Measurements from ENCODE around the gene LMOD3.

The LMOD3 gene

DNA sequence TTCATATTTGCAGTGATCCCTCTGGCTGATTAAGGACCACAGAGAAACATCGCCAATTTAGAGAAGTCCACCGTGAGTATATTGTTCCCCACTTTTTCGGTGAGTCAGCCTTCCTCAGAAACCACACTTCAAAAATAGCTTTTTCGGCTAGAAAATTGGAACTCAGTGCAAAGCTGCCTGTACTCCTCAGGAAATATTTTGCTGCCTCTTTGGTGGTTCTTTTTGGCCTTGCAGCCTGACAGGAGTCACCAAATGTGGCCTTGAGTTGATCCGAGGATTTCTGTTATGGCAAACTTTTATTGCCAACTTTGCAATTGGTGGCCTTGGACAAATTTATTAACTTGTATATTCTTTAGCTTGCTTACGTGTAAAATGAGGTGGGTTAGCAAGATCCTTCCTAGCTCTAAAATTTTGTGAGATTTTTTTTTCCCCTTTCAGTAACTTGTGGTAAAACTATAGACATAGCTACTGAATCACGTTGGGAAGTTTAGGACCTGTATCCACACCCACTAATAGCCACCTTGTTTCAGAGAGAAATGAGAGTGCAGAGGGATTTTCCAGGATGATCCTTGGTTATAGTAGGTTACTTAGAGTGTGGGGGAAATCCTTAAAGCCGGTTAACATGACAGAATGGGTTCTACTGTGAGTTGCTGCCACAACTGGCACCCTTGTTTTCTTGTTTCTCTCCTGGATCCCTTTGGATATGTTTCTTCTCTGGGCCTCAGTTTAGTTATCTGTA, 27.8 kb downstream of the LMOD3 start:
- TF ChIP-seq GATA1 (IDR thresholded peaks at IDR 0.05; ENCODE audit: low read depth, low read length) = no peak
- TF ChIP-seq POLR2A (IDR thresholded peaks at IDR 0.05; ENCODE audit: low read length) = no peak
- peak in 1 of 2 experiments; percentile 20 for DNase-seq

DNA sequence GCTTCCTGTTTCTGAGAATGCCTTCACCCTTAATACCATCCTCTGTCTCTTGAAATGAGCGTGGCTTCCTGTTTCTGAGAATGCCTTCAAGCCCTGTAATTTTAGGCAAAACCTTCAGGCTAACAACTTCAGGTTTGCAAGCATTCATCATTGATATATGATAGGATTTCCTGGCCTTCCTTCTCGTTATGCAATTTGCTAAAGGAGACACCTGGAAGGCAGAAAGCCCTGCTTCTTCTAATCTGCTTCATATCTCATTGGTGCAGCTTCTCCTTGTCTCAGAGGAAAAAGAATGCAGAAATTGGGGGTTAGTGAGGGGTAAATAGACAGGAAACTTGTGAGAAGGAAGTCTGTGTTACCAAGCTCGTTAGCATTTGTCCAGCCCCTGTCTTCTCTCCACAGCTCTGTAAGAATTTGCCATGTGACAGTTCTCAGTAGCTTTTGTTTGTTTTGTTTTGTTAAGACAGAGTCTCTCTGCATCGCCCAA, 30.3 kb downstream of the LMOD3 start:
- peak; percentile 19 to 26 for DNase-seq

DNA sequence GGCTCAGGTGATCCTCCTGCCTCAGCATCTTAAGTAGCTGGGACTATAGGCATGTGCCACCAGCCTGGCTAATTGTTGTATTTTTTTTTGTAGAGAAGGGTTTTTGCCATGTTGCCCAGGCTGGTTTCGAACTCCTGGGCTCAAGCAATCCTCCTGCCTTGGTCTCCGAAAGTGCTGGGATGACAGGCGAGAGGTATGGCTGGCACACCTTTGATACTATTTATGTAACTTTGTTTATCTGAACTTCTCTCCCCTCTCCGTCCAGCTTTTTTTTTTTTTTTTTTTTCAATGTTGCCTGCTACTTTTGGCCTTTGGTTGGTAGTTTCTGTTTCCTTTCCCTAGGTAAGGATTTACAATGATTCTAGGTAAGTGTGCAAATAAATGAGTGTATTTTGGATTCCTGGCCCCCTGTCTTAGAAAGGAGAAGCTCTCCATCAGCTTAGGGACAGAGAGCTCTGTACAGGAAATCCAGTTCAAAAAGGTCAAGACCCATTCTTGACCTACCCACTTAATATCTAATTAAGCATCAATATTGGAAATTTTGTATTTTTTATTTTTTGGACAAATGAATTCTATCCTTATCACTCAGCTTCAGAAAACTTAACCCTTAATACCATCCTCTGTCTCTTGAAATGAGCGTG, 30.9 kb downstream of the LMOD3 start:
- TF ChIP-seq GATA1 (IDR thresholded peaks at IDR 0.05; ENCODE audit: low read depth, low read length) (no peak), POLR2A (IDR thresholded peaks at IDR 0.05; ENCODE audit: low read length) (no peak)
- DNase-seq = no peak

More for the DNA sequence above, 30.3 kb downstream of the LMOD3 start:
- TF ChIP-seq POLR2A (IDR thresholded peaks at IDR 0.05; ENCODE audit: low read length) (no peak), GATA1 (IDR thresholded peaks at IDR 0.05; ENCODE audit: low read depth, low read length) (no peak)

DNA sequence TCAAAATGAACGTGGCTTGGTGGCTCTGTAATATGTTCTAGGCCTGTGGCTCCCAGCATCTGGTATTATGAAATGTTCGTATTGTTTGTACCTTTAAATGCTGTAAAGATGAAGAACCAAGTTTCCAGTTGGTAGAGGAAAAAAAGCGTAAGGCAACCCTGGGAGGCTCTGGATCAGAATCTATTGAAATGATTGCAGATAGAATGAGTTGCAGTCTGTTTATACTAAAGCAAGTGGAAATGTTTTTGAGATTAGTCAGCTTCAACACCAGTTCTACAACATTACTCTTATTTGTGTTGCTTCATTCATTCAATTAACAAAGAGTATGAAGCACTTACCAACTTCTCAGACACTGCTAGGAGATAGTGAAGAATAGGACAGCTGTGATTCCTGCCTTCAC, 32.4 kb downstream of the LMOD3 start:
- no peak for DNase-seq
- TF ChIP-seq GATA1 (IDR thresholded peaks at IDR 0.05; ENCODE audit: low read depth, low read length) (no peak), POLR2A (IDR thresholded peaks at IDR 0.05; ENCODE audit: low read length) (no peak)

DNA sequence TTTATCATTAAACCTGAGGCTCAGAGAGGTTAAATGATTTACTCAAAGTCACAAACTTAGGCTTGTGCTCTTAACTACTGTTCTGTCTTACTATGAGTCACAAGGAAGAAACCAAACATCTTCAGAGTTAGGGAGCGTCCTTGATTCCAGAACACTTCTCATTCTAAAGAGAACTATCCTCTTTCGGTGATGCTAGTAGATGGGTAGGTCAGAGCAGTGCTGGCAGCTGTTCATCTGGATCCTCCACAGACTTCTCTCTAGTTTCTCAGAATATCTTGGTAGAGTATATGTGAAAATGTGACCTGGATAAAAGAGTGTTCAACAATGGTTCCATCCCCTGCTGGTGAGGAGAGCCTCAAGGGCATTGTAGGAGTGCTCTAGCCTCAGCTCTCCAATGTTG, 34.3 kb downstream of the LMOD3 start:
- no peak for TF ChIP-seq GATA1 (IDR thresholded peaks at IDR 0.05; ENCODE audit: low read depth, low read length)
- no peak for TF ChIP-seq POLR2A (IDR thresholded peaks at IDR 0.05; ENCODE audit: low read length)
- peak in 1 of 2 experiments; percentile 18 for DNase-seq

DNA sequence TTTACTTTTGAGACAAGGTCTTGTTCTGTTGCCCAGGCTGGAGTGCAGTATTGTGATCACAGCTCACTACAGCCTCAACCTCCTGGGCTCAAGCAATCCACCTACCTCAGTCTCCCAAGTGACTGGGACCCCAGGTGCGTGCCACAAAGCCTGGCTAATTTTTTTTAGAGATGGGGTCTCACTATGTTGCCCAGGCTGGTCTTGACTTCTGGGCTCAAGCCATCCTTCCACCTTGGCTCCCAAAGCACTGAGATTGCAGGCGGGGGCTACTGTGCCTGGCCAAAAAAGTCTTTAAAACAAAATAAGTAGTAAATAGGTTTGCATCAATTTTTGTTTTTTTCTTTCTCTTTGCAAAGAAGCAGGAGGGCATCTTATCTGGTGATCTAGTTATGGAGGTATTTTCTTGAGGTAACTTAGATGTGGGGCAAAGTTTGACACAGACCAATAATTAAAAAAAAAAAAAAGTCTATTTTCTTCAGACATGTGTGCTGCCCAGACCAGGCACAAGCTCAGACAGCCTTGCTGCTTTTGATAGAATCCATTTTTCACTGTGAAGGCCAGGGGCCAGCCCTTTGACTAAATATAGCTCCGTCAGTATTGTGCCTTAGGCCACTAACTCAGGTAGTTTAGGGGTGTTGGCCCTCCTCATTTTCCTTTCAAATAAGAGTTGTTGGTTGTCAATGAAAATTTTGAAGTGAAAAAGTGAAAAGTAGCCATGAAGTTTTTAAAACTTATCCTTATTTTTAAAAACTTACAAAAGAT, 35.2 kb downstream of the LMOD3 start:
- TF ChIP-seq GATA1 (IDR thresholded peaks at IDR 0.05; ENCODE audit: low read depth, low read length) = no peak
- TF ChIP-seq POLR2A (IDR thresholded peaks at IDR 0.05; ENCODE audit: low read length) = no peak
- no peak for DNase-seq

DNA sequence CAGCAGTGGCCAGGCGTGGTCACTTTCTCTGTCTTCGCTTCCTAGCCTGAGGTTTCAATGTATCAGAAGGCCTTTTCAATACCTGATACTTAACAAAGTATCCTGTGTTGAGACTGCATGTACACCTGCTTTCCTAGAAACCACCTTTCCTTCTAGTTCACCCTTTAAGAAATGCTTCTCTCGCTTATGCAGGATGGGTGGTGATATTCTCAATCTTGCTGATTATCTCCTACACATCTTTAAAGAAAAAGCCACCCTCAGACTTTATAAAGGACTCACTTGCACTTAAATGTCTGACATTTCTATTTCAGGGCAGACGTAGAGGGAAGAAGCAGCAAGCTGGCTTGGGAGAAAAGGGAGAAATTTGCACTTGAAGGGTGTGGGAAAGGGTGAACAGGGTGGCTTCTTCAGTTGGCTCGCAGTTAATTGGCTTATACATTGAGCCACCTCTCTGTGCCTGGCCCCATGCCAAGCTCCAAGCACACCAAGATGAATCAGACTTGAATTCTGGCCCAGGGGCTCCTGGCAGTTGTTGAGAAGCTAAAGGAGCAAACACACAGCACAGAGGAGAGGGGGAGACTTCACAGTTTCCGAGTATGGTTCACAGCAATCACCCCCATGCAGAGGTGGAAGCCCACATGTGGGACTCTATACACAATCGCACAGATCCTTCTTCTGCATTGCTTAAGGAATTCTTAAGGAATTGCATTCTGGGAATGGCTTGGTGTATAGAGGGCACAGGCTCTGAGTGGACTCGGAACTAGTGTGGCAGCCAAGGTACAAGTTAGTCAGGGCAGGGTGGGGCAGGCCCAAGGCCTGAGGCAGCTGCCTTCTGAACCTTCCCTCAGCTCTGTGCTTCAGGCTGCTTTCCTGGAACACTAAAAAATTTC, 36.3 kb downstream of the LMOD3 start:
- TF ChIP-seq GATA1 (IDR thresholded peaks at IDR 0.05; ENCODE audit: low read depth, low read length) (no peak), POLR2A (IDR thresholded peaks at IDR 0.05; ENCODE audit: low read length) (peak; percentile 77)
- DNase-seq = peak; percentile 89 to 93

DNA sequence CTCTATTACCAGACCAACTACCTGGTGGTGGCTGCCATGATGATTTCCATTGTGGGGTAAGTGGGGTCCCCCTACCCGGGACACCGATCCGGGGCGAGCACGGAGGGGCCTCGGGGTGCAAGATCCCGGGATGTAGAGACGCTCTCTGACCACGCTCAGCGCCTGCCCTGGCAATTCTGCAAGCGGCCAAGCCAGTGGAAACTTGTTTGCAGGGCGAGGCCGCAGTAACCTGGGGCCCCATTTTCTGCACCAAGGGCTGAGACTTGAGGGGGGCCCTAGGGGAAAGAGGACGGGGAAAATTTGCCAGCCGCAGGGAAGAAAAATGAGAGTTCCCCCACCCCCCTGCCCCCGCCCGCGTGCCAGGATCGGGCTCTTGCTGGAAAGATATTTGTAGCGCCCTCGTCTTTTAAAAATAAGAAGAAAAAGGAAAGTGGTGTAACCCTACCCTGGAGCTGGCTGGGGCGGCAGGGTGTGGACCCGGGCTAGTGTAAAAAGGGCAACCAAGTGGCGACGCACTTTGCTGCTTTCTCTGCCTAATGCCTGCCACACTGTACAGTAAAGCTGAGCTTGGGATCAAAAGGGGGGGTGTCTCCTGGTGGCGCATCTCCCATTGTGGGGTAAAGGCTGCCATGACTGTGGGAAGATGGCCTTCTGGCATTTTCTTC, 37.1 kb downstream of the LMOD3 start:
- TF ChIP-seq POLR2A (IDR thresholded peaks at IDR 0.05; ENCODE audit: low read length) = no peak
- TF ChIP-seq GATA1 (IDR thresholded peaks at IDR 0.05; ENCODE audit: low read depth, low read length) = no peak
- DNase-seq = peak; percentile 68 to 76

DNA sequence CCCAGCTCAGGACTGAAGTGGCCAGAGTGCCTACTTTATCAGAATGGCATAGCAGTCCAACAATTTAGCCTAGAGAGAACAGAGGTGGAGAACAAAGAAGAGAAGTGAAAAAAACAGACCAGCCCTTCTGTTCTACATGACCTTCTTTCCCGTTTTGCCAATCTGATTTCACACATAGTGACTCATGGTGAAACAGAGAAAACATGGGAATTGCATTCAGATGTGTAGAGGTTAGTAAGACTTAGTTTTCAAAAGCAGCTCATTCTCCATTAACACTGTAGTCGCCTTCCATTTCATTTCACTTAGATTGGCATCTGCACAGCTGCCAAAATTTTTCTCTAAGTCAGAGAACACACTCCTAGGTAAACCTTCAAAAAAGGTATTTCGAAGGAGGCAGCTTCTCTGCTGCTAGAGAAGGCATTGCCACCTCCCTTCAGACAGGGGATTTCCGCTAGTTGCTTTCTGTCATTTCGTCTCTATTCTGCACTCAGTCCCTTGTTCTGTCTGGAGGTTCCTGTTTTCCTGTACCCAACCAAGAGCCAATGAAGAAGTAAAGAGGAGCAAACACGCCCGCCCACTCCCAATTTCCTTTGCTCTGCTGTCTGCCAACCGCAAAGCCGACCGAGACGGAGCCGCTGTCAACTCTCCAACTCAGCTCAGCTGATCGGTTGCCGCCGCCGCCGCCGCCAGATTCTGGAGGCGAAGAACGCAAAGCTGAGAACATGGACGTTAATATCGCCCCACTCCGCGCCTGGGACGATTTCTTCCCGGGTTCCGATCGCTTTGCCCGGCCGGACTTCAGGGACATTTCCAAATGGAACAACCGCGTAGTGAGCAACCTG, 37.8 kb downstream of the LMOD3 start, which contains the start of gene ARL6IP5:
Gene ARL6IP5 (plus strand): TSS at position 612 of the 842 bp plus-strand sequence. CDS start 111 bp downstream, at position 723.
- TF ChIP-seq GATA1 (IDR thresholded peaks at IDR 0.05; ENCODE audit: low read depth, low read length) = no peak
- TF ChIP-seq POLR2A (IDR thresholded peaks at IDR 0.05; ENCODE audit: low read length) = peak; percentile 64
- DNase-seq = peak; percentile 94

DNA sequence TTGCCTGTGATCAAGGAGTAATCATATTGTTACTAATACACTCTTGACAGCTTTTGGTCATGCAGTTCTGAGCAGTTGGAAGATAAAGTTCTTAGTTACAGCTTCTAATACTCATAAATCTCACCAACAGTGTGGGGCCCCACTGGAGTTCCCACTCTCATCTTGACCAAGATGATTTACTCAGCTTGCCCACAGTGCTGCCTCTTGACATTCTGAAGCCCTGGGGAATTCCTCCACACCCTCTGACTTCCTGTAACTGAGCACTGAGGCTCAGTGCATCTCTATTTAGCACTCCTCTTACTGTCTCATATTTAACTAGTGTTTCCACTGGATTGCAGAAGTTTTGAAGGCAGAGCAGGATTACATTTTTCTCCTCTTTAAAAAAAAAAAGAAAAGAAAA, 39.6 kb downstream of the LMOD3 start:
- no peak for TF ChIP-seq GATA1 (IDR thresholded peaks at IDR 0.05; ENCODE audit: low read depth, low read length)
- TF ChIP-seq POLR2A (IDR thresholded peaks at IDR 0.05; ENCODE audit: low read length) = no peak
- DNase-seq = peak in 1 of 2 experiments; percentile 30

DNA sequence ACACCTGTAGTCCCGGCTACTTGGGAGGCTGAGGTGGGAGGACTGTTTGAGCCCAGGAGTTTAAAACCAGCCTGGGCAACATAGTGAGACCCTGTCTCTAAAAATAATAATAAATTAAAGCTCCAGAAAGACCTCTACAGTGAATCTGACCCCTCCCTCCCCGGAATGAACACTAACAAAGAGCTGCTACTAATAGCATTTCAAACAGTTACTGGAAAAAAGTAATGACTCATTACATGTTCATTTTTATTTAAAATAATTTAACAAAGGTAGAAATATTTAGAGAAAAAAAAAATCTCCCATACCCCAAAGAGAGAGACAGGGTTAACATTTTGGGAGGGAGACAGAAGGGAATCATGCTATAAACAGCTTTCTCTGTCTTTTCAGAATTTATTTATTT, 40.0 kb downstream of the LMOD3 start:
- TF ChIP-seq POLR2A (IDR thresholded peaks at IDR 0.05; ENCODE audit: low read length) = peak; percentile 4
- no peak for TF ChIP-seq GATA1 (IDR thresholded peaks at IDR 0.05; ENCODE audit: low read depth, low read length)
- DNase-seq = no peak

All from erythroblast (primary cell).